Measurements from ENCODE around the gene RSPO4. TPM values are rescaled to one million over a fixed set of nuclear protein-coding genes. Genes with fewer than 3 reads are reported as not detected.

Gene RSPO4
- total RNA-seq, 6 donors from 2014 or later: 0.49 to 11.2 (median 4.4) TPM

DNA sequence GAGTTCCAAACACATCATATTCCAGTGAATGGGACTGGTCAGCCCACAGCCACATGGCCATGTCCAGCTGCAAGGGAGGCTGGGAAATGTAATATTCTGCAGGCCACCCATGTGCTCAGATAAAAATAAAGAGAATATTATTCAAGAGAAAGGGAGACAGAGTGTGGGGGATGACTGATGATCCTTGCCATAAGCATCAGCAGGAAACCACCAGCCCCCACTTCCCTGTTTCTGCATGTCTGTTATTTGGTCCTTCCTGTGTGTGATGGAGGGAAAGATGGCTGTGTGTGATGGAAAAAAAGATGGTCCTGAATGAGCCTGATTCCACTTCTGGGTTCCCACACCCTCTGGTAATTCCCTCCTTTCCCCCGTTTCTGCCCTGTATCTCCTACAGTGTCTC lies 13.1 kb upstream of the RSPO4 start:
- no peak for ATAC-seq (ENCODE audit: low FRiP score in 2 of 2)
- Histone ChIP-seq H3K4me1 (no peaks in the 10 kb centered on the region), H3K9me3 (no peaks in the 10 kb centered on the region), H3K27me3 (no peaks in the 10 kb centered on the region), H3K4me3 (no peak overlapping the region), H3K27ac (no peak overlapping the region), H3K36me3 (no peaks in the 10 kb centered on the region)
- WGBS, 2 donors: 50 to 69% methylated on average over 1 of the region's 1 CpG
- peak in 1 of 2 donors; percentile 10 for DNase-seq
- TF ChIP-seq POLR2A (IDR thresholded peaks at IDR 0.05) (no peak), POLR2AphosphoS5 (IDR thresholded peaks at IDR 0.05) (no peak), EP300 (IDR thresholded peaks at IDR 0.05) (no peak)
- TF ChIP-seq, protein P1, sequence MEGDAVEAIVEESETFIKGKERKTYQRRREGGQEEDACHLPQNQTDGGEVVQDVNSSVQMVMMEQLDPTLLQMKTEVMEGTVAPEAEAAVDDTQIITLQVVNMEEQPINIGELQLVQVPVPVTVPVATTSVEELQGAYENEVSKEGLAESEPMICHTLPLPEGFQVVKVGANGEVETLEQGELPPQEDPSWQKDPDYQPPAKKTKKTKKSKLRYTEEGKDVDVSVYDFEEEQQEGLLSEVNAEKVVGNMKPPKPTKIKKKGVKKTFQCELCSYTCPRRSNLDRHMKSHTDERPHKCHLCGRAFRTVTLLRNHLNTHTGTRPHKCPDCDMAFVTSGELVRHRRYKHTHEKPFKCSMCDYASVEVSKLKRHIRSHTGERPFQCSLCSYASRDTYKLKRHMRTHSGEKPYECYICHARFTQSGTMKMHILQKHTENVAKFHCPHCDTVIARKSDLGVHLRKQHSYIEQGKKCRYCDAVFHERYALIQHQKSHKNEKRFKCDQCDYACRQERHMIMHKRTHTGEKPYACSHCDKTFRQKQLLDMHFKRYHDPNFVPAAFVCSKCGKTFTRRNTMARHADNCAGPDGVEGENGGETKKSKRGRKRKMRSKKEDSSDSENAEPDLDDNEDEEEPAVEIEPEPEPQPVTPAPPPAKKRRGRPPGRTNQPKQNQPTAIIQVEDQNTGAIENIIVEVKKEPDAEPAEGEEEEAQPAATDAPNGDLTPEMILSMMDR (IDR thresholded peaks at IDR 0.05): no peak

DNA sequence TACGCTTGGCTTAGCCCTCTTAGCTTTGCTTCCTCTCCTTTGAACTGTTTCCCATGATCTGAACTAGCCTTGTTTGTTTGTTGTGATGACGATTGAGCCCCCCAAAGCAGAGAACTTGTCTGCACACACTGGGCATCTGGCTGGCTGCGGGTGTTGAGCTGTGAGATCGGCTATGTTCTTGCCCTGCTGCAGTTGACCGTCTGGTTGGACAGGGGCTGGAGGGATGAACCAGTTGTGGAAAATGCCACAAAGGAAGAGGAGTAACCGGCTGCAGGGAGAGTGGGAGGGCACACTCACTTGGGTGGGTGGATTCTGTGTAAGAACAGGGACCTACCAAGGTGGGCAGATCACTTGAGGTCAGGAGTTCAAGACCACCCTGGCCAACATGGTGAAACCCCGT lies 12.4 kb upstream of the RSPO4 start:
- no peak overlapping the region for H3K4me3 ChIP-seq
- H3K4me1 ChIP-seq: no peaks in the 10 kb centered on the region
- H3K27me3 ChIP-seq: no peaks in the 10 kb centered on the region
- ATAC-seq (ENCODE audit: low FRiP score in 2 of 2) (no peak), DNase-seq (peak in 1 of 2 donors; percentile 8)
- no peak overlapping the region for H3K27ac ChIP-seq
- 63 to 85% methylated on average over 7 of the region's 7 CpGs for WGBS, 2 donors
- TF ChIP-seq, protein P1 (IDR thresholded peaks at IDR 0.05): no peak
- TF ChIP-seq POLR2A (IDR thresholded peaks at IDR 0.05) (no peak), EP300 (IDR thresholded peaks at IDR 0.05) (no peak), POLR2AphosphoS5 (IDR thresholded peaks at IDR 0.05) (no peak)
- H3K36me3 ChIP-seq: no peaks in the 10 kb centered on the region
- H3K9me3 ChIP-seq: no peaks in the 10 kb centered on the region

DNA sequence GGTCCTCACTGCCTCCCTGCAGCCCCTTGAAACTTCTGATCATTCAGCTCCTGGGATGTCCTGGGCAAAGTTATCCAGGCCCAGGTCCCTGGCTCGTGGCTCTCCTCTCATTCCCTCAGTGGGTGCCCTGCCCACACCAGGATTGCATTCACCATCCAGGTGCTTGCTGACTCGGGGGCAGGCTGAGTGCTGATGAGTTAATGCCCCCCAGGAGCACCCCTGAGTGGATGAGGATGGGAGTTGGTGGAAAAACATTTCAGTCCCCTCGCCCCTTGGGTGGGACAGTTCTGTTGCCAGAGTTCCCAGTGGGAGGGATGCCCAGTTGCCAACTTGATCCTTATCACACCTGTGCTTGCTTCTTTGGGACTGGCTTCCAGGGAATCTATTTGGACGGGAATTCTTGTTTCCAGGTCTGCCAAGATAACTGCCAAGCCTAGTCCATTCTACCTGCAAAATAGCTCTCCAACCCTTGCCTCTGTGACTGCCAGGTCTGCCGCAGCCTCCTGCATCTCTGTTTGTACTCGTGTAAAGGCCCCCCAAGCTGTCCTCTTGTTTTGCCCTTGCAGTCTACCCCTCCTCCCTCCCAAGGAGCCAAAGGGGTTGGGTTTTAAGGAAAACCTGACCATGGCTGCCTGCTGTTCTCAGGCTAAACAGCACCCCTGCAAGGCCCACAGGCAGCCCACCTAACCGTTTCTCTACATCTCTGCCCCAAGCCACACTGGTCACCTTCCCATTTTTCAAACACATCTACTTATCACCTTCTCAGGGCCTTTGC lies 11.6 kb upstream of the RSPO4 start:
- no peak for ATAC-seq (ENCODE audit: low FRiP score in 2 of 2)
- TF ChIP-seq POLR2AphosphoS5 (IDR thresholded peaks at IDR 0.05) (no peak), POLR2A (IDR thresholded peaks at IDR 0.05) (no peak), EP300 (IDR thresholded peaks at IDR 0.05) (no peak)
- TF ChIP-seq, protein P1 (IDR thresholded peaks at IDR 0.05): no peak
- 73 to 78% methylated on average over 7 of the region's 7 CpGs for WGBS, 2 donors
- Histone ChIP-seq H3K4me3 (no peak overlapping the region), H3K9me3 (no peaks in the 10 kb centered on the region), H3K36me3 (no peaks in the 10 kb centered on the region), H3K27me3 (no peaks in the 10 kb centered on the region), H3K4me1 (no peaks in the 10 kb centered on the region), H3K27ac (no peak overlapping the region)
- DNase-seq: peak in 1 of 2 donors; percentile 17

DNA sequence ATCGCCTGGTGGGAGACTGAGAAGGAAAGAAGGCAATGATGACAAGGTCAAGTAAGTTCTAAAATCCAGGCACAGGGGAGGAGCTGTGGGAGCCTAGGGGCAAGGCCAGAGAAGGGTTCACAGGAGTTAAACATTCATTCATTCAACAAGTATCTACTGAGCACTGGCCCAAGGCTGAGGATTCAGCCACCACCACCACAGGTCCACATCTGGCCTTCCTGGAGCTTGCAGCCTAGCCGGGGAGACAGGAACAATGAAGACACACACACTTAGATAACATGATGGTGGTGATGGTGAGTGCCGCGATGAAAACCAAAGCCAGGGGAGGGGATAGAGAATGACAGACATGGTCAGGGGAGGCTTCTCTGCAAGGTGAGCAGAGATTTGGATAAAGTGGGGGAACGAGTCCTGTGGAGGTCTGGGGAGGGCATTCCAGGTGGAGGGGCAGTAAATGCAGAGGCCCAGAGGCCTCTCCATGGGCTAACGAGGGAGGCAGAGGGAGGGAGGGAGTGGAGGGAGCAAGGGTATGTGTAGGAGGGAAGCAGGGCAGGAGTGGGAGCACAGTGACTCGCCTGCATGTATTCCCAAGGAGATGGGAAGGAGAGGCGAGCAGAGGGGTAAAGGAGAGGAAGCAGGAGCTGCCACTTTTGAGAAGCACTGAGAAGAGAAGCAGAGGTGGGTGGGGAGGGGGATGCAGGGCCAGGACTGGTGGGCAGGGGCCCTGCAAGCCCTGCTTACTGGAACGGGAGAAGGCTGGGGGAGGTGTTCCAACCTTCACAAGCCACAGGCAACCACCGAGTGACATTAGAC lies 10.5 kb upstream of the RSPO4 start:
- H3K27me3 ChIP-seq: no peaks in the 10 kb centered on the region
- WGBS, 2 donors: 75 to 78% methylated on average over 10 of the region's 10 CpGs
- no peak overlapping the region for H3K27ac ChIP-seq
- no peak overlapping the region for H3K4me3 ChIP-seq
- H3K4me1 ChIP-seq: no peaks in the 10 kb centered on the region
- DNase-seq (peak; percentile 8 to 18), ATAC-seq (ENCODE audit: low FRiP score in 2 of 2) (no peak)
- no peaks in the 10 kb centered on the region for H3K9me3 ChIP-seq
- H3K36me3 ChIP-seq: no peaks in the 10 kb centered on the region
- TF ChIP-seq POLR2A (IDR thresholded peaks at IDR 0.05): no peak
- TF ChIP-seq, protein P1 (IDR thresholded peaks at IDR 0.05): no peak
- TF ChIP-seq EP300 (IDR thresholded peaks at IDR 0.05): no peak
- no peak for TF ChIP-seq POLR2AphosphoS5 (IDR thresholded peaks at IDR 0.05)
